GM18951 (cell line): ENCODE measurements around the gene GPAT3.
"Not testable (repeated sequence)": the region's sequence is repeated elsewhere in the genome, so short reads cannot be mapped to it uniquely, and the experiment has no call there.

Experiments
- POLR2A ChIP-seq: IDR thresholded peaks from 4 replicates; pipeline ENCODE4 v1.6.1; 2011; ENCODE audit warnings: mild to moderate bottlenecking; ENCODE audit not compliant: insufficient read length, insufficient read depth; ENCODE audit errors: extremely low read depth
- in situ Hi-C: fragments of 300-500 bp; cut with MboI; formaldehyde crosslinking; loops from one replicate; pipeline ENCODE4 v1.12.0; 2022; ENCODE audit warnings: low sequenced_read_pairs, mixed read lengths, inconsistent platforms; ENCODE audit not compliant: unreplicated experiment

GPAT3 gene

GRCh38 chr4:83603129-83603528 is 67.2 kb downstream of the GPAT3 start:
- in situ Hi-C loops = no loop called here
- no peak for TF ChIP-seq POLR2A

- in situ Hi-C loops = no loop called here
- TF ChIP-seq POLR2A = no peak
Observed at GRCh38 chr4:83604321-83604720, 68.4 kb downstream of the GPAT3 start.

- no peak for TF ChIP-seq POLR2A
- in situ Hi-C loops = no loop called here
Observed at GRCh38 chr4:83605210-83605609, 69.3 kb downstream of the GPAT3 start.

- no peak for TF ChIP-seq POLR2A
Observed at GRCh38 chr4:83605744-83606172, 69.8 kb downstream of the GPAT3 start.

GRCh38 chr4:83606460-83606859 is 70.6 kb downstream of the GPAT3 start:
- no peak for TF ChIP-seq POLR2A
- in situ Hi-C loops = no loop called here

More at GRCh38 chr4:83605744-83606172, 69.8 kb downstream of the GPAT3 start:
- in situ Hi-C loops = no loop called here

GRCh38 chr4:83606898-83607297 is 71.0 kb downstream of the GPAT3 start:
- no peak for TF ChIP-seq POLR2A
- in situ Hi-C loops = no loop called here

- TF ChIP-seq POLR2A = no peak
- in situ Hi-C loops = no loop called here
Observed at GRCh38 chr4:83609365-83609764, 73.5 kb downstream of the GPAT3 start.

GRCh38 chr4:83610729-83611128 is 74.8 kb downstream of the GPAT3 start:
- in situ Hi-C loops = no loop called here

GRCh38 chr4:83613023-83613422 is 77.1 kb downstream of the GPAT3 start:
- in situ Hi-C loops = no loop called here
- no peak for TF ChIP-seq POLR2A

More at GRCh38 chr4:83610729-83611128, 74.8 kb downstream of the GPAT3 start:
- no peak for TF ChIP-seq POLR2A

- in situ Hi-C loops = no loop called here
- TF ChIP-seq POLR2A = no peak
Observed at GRCh38 chr4:83613994-83614393, 78.1 kb downstream of the GPAT3 start.

- no peak for TF ChIP-seq POLR2A
- in situ Hi-C loops = no loop called here
Observed at GRCh38 chr4:83616252-83616651, 80.3 kb downstream of the GPAT3 start.

- TF ChIP-seq POLR2A = no peak
- in situ Hi-C loops = no loop called here
Observed at GRCh38 chr4:83617371-83618035, 81.6 kb downstream of the GPAT3 start.

GRCh38 chr4:83618431-83618830 is 82.5 kb downstream of the GPAT3 start:
- TF ChIP-seq POLR2A = no peak
- in situ Hi-C loops = no loop called here

- in situ Hi-C loops = no loop called here
- no peak for TF ChIP-seq POLR2A
Observed at GRCh38 chr4:83618991-83619645, 83.2 kb downstream of the GPAT3 start.

- in situ Hi-C loops = not testable (repeated sequence)
Observed at GRCh38 chr4:83622127-83622526, 86.2 kb downstream of the GPAT3 start.
